Measurements from ENCODE around the gene ATP6AP1.

The ATP6AP1 gene

GRCh38 chrX:154443992-154444754 is 15.7 kb downstream of the ATP6AP1 start, which contains the start of gene FAM50A:
Gene FAM50A (plus strand): TSS chrX:154444141. CDS start chrX:154444236, 95 bp downstream.
- peak within 1 kb of the TSS; percentile 59 for H3K4me3 ChIP-seq (replicated peaks; ENCODE audit: low read depth, low read length)
- DNase-seq (ENCODE audit: extremely low read depth, low read depth): no peak
- TF ChIP-seq CTCF (IDR thresholded peaks at IDR 0.05; ENCODE audit: low read depth, low read length, missing control alignments): no peak

- TF ChIP-seq CTCF (IDR thresholded peaks at IDR 0.05; ENCODE audit: low read depth, low read length, missing control alignments): no peak
- no peak for DNase-seq (ENCODE audit: extremely low read depth, low read depth)
- H3K4me3 ChIP-seq (replicated peaks; ENCODE audit: low read depth, low read length): peak overlapping the region; percentile 59
Observed at GRCh38 chrX:154444755-154445246, 16.3 kb downstream of the ATP6AP1 start.

GRCh38 chrX:154445776-154446175 is 17.3 kb downstream of the ATP6AP1 start:
- DNase-seq (ENCODE audit: extremely low read depth, low read depth): no peak
- no peak for TF ChIP-seq CTCF (IDR thresholded peaks at IDR 0.05; ENCODE audit: low read depth, low read length, missing control alignments)
- no peak overlapping the region for H3K4me3 ChIP-seq (replicated peaks; ENCODE audit: low read depth, low read length)

GRCh38 chrX:154446430-154446829 is 18.0 kb downstream of the ATP6AP1 start:
- DNase-seq (ENCODE audit: extremely low read depth, low read depth): no peak
- no peak overlapping the region for H3K4me3 ChIP-seq (replicated peaks; ENCODE audit: low read depth, low read length)
- TF ChIP-seq CTCF (IDR thresholded peaks at IDR 0.05; ENCODE audit: low read depth, low read length, missing control alignments): no peak

- no peak for DNase-seq (ENCODE audit: extremely low read depth, low read depth)
- no peak overlapping the region for H3K4me3 ChIP-seq (replicated peaks; ENCODE audit: low read depth, low read length)
- no peak for TF ChIP-seq CTCF (IDR thresholded peaks at IDR 0.05; ENCODE audit: low read depth, low read length, missing control alignments)
Observed at GRCh38 chrX:154448484-154448883, 20.0 kb downstream of the ATP6AP1 start.

- no peak overlapping the region for H3K4me3 ChIP-seq (replicated peaks; ENCODE audit: low read depth, low read length)
- no peak for DNase-seq (ENCODE audit: extremely low read depth, low read depth)
- TF ChIP-seq CTCF (IDR thresholded peaks at IDR 0.05; ENCODE audit: low read depth, low read length, missing control alignments): no peak
Observed at GRCh38 chrX:154449618-154450017, 21.1 kb downstream of the ATP6AP1 start.

All from HFF-Myc (cell line).